B cell (primary cell): ENCODE measurements around the gene PTPRG. TPM values are rescaled to one million over a fixed set of nuclear protein-coding genes. Genes with fewer than 3 reads are reported as not detected.

ENCODE experiments used
- ATAC-seq: fragments of 200-7000 bp; cut with Tn5 transposase; one replicate; pipeline ENCODE4 v1.10.0; 2021; ENCODE audit warnings: low read depth, mild to moderate bottlenecking, moderate number of reproducible peaks, moderate library complexity
- CTCF ChIA-PET: fragments of 350-600 bp; sonication (Branson Sonifier 250); formaldehyde crosslinking; loops from one replicate; lab custom pipeline; 2021; ENCODE audit warnings: antibody characterized with exemption, inconsistent platforms; lab: Charles Lee
- POLR2A ChIA-PET: fragments of 350-600 bp; sonication (Branson Sonifier 250); formaldehyde crosslinking; loops from one replicate; lab custom pipeline; 2021; ENCODE audit warnings: antibody characterized with exemption; lab: Charles Lee
- DNase-seq: peaks from one replicate; pipeline ENCODE4 v3.0.0; 2013
- H2AFZ ChIP-seq: 2 replicates; pipeline ENCODE4 v1.6.1; 2012; ENCODE audit warnings: mild to moderate bottlenecking, low read depth, low read length; ENCODE audit not compliant: insufficient read depth, poor library complexity, severe bottlenecking
- H3K27ac ChIP-seq, 2 donors: 1 replicate in 1 of 2; 2 replicates in 1 of 2; pipeline ENCODE4 v1.5.1; 2012 to 2013; ENCODE audit warnings: low read length in 2 of 2, mild to moderate bottlenecking in 2 of 2, moderate library complexity in 1 of 2
- H3K27me3 ChIP-seq, 4 experiments: fragments of 200-600 bp in 1 of 4; sonication (generic) in 1 of 4; replicated peaks in 1 of 4; 1 replicate in 2 of 4; 2 replicates in 2 of 4; pipeline versions ENCODE4 v1.6.1 to v1.7.0; 2013 to 2016; ENCODE audit warnings: low read length in 3 of 4, mild to moderate bottlenecking in 2 of 4, mixed read lengths in 1 of 4, moderate library complexity in 1 of 4; ENCODE audit not compliant: insufficient read depth in 4 of 4, control insufficient read depth in 3 of 4; ENCODE audit errors: control extremely low read depth in 1 of 4
- H3K36me3 ChIP-seq, 2 experiments: replicated peaks in 1 of 2; 1 replicate in 1 of 2; 2 replicates in 1 of 2; pipeline versions ENCODE4 v1.6.1 to v1.7.1; 2013; ENCODE audit warnings: low read length in 1 of 2; ENCODE audit not compliant: insufficient read depth in 2 of 2, control insufficient read depth in 1 of 2; ENCODE audit errors: control extremely low read depth in 1 of 2, extremely low read depth in 1 of 2
- H3K4me1 ChIP-seq, 2 donors: fragments of 200-600 bp in 1 of 2; sonication (generic) in 1 of 2; 1 replicate in 1 of 2; 2 replicates in 1 of 2; pipeline versions ENCODE4 v1.5.1 to v1.6.1; 2013 to 2017; ENCODE audit warnings: low read length in 2 of 2; ENCODE audit not compliant: control insufficient read depth in 2 of 2, insufficient read depth in 2 of 2
- H3K4me2 ChIP-seq: replicated peaks from 2 replicates; pipeline ENCODE3; 2012; ENCODE audit warnings: mild to moderate bottlenecking, low read depth, low read length; ENCODE audit not compliant: poor library complexity, severe bottlenecking
- H3K4me3 ChIP-seq, 5 experiments: fragments of 200-600 bp in 1 of 5; sonication (generic) in 1 of 5; 1 replicate in 3 of 5; 2 replicates in 2 of 5; pipeline versions ENCODE4 v1.5.1 to v1.7.0; 2011 to 2016; ENCODE audit warnings: low read length in 4 of 5, mild to moderate bottlenecking in 4 of 5, low read depth in 2 of 5, control low read depth in 1 of 5, moderate library complexity in 1 of 5; ENCODE audit not compliant: insufficient read depth in 1 of 5; ENCODE audit errors: control extremely low read depth in 1 of 5, extremely low read depth in 1 of 5
- H3K79me2 ChIP-seq: fragments of 200-600 bp; sonication (generic); one replicate; pipeline ENCODE4 v1.6.0; 2016; ENCODE audit warnings: low read length; ENCODE audit not compliant: control insufficient read depth, insufficient read depth
- H3K9ac ChIP-seq: fragments of 200-600 bp; sonication (generic); 2 replicates; pipeline ENCODE4 v1.6.1; 2017; ENCODE audit warnings: mild to moderate bottlenecking, low read length, moderate library complexity
- H3K9me3 ChIP-seq, 3 donors: one replicate each; pipeline versions ENCODE4 v1.6.1 to v1.7.1; 2013; ENCODE audit warnings: low read length in 2 of 3; ENCODE audit not compliant: control insufficient read depth in 2 of 3, insufficient read depth in 1 of 3; ENCODE audit errors: control extremely low read depth in 1 of 3
- H4K20me1 ChIP-seq: 2 replicates; pipeline ENCODE4 v1.6.0; 2012; ENCODE audit warnings: mild to moderate bottlenecking, low read length; ENCODE audit not compliant: insufficient read depth, control insufficient read depth, poor library complexity, severe bottlenecking
- H3K27ac Mint-ChIP-seq: one replicate; pipeline ENCODE4 v1.8.0; 2021; ENCODE audit warnings: mixed read lengths
- H3K27me3 Mint-ChIP-seq: one replicate; pipeline ENCODE4 v1.8.0; 2021; ENCODE audit warnings: mixed read lengths
- H3K4me1 Mint-ChIP-seq: one replicate; pipeline ENCODE4 v1.8.0; 2021; ENCODE audit warnings: mixed read lengths
- H3K4me3 Mint-ChIP-seq: one replicate; pipeline ENCODE4 v1.8.0; 2021; ENCODE audit warnings: mixed read lengths
- H3K9me3 Mint-ChIP-seq: one replicate; pipeline ENCODE4 v1.8.0; 2022; ENCODE audit warnings: mixed read lengths; ENCODE audit not compliant: insufficient read depth
- CTCF ChIP-seq: fragments of 200-600 bp; IDR thresholded peaks from one replicate; pipeline ENCODE4 v1.8.0; 2022; ENCODE audit warnings: antibody characterized with exemption, mild to moderate bottlenecking
- EZH2 ChIP-seq: IDR thresholded peaks from 2 replicates; pipeline ENCODE4 v1.6.1; 2012; ENCODE audit warnings: borderline replicate concordance, low read depth, mild to moderate bottlenecking, moderate library complexity, low read length; ENCODE audit not compliant: insufficient read depth, poor library complexity, severe bottlenecking
- WGBS: methylation state at CpG from one replicate; pipeline ENCODE4 v1.1.5; 2013; ENCODE audit warnings: missing lambda C conversion rate; ENCODE audit not compliant: insufficient coverage; 5-methylcytosine and 5-hydroxymethylcytosine counted together
- intact Hi-C: fragments of 100-400 bp; cut with micrococcal nuclease; formaldehyde crosslinking; loops from one replicate; pipeline ENCODE4 v1.10.0; 2022
- polyA plus RNA-seq: library from polyadenylated mRNA; depleted of rRNA; stranded (reverse); fragments of >200 nt; gene quantifications from 2 replicates; pipeline ENCODE4 v1.2.3, GENCODE V29; 2012
- total RNA-seq, 2 donors: library from RNA; stranded (reverse); fragments of 120-200 nt in 1 of 2; gene quantifications; 1 replicate in 1 of 2; 2 replicates in 1 of 2; pipeline versions ENCODE4 v1.2.3 to v1.2.4, GENCODE V29; 2013 to 2022

Gene PTPRG
- total and polyA plus RNA-seq, 2 donors (not counting 1 experiment from before 2014, with no cell fraction given) = 0.12 to 1.3 TPM

- intact Hi-C loops = no loop called here
- no peak overlapping the region for H3K4me3 Mint-ChIP-seq
- no peaks in the 10 kb centered on the region for H3K4me1 Mint-ChIP-seq
- no peaks in the 10 kb centered on the region for H4K20me1 ChIP-seq
- H3K27me3 ChIP-seq = no peaks in the 10 kb centered on the region
- peaks cover 0 to 4% (median 0%) of the 10 kb centered on the region in 3 donors for H3K9me3 ChIP-seq
- H3K36me3 ChIP-seq = no peaks in the 10 kb centered on the region
- H3K9me3 Mint-ChIP-seq = peaks cover 2% of the 10 kb centered on the region
- no peak for TF ChIP-seq CTCF
- TF ChIP-seq EZH2 = no peak
- no peaks in the 10 kb centered on the region for H3K4me1 ChIP-seq
- POLR2A ChIA-PET = no interaction called here
- no peaks in the 10 kb centered on the region for H3K79me2 ChIP-seq
- ATAC-seq = no peak
- 81% methylated on average over 2 of the region's 3 CpGs for WGBS
- H3K27ac ChIP-seq = no peak overlapping the region
- CTCF ChIA-PET = no interaction called here
- no peak overlapping the region for H3K9ac ChIP-seq
- H3K4me3 ChIP-seq = no peak overlapping the region
- H2AFZ ChIP-seq = no peak overlapping the region
- H3K27me3 Mint-ChIP-seq = no peaks in the 10 kb centered on the region
- DNase-seq = no peak
- no peak overlapping the region for H3K4me2 ChIP-seq
- H3K27ac Mint-ChIP-seq = no peak overlapping the region
Observed at GRCh38 chr3:62117903-62118548, 556.7 kb downstream of the PTPRG start.

- ChIA-PET POLR2A (no interaction called here), CTCF (interaction anchor here (1.0 to 1.2 kb wide), 2 partner anchors 9 to 102 kb away, joined by 3 read pairs; no protein-coding TSS in a partner anchor)
- Histone ChIP-seq H2AFZ (no peak overlapping the region), H3K9ac (no peak overlapping the region), H3K4me3 (no peak overlapping the region), H4K20me1 (no peaks in the 10 kb centered on the region), H3K27me3 (no peaks in the 10 kb centered on the region), H3K79me2 (no peaks in the 10 kb centered on the region), H3K9me3 (peaks cover 0 to 5% (median 0%) of the 10 kb centered on the region in 3 donors), H3K27ac (no peak overlapping the region), H3K36me3 (no peaks in the 10 kb centered on the region), H3K4me2 (no peak overlapping the region), H3K4me1 (no peaks in the 10 kb centered on the region)
- no peak for TF ChIP-seq EZH2
- TF ChIP-seq CTCF = no peak
- DNase-seq (no peak), ATAC-seq (no peak)
- H3K27me3 Mint-ChIP-seq = no peaks in the 10 kb centered on the region
- H3K4me1 Mint-ChIP-seq = no peaks in the 10 kb centered on the region
- 99% methylated on average over 4 of the region's 4 CpGs for WGBS
- H3K4me3 Mint-ChIP-seq = no peak overlapping the region
- H3K9me3 Mint-ChIP-seq = peaks cover 2% of the 10 kb centered on the region
- intact Hi-C loops = no loop called here
- H3K27ac Mint-ChIP-seq = no peak overlapping the region
Observed at GRCh38 chr3:62119139-62119538, 557.8 kb downstream of the PTPRG start.
